ENCODE data around the gene WNT16. TPM values are rescaled to one million over a fixed set of nuclear protein-coding genes. Genes with fewer than 3 reads are reported as not detected.
"Not testable (repeated sequence)": the region's sequence is repeated elsewhere in the genome, so short reads cannot be mapped to it uniquely, and the experiment has no call there.

Gene WNT16
- total RNA-seq, 1 experiment from 2014 or later = not detected

GRCh38 chr7:121305109-121305508 is 23.7 kb upstream of the WNT16 start:
- DNase-seq (ENCODE audit: low spot score) = no peak

DNA sequence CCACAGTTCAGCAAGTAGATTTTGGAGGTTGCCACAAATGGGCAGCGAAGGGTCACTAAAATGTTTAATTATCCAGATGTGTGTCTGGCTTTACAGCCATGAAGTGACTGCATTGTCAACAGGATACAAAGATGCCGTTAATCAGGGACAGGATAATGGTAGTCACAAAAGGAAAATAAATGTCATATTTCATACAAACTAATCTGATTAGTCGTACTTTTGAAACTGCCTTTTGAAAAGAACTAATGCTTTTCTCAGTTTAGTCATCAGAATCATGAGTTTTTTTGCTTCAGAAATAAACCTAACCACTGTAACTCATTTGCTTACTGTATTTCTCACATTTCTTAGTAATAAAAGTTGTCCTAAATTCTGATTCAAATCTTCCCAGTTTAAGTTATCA is 22.2 kb upstream of the WNT16 start:
- DNase-seq (ENCODE audit: low spot score) = no peak

DNA sequence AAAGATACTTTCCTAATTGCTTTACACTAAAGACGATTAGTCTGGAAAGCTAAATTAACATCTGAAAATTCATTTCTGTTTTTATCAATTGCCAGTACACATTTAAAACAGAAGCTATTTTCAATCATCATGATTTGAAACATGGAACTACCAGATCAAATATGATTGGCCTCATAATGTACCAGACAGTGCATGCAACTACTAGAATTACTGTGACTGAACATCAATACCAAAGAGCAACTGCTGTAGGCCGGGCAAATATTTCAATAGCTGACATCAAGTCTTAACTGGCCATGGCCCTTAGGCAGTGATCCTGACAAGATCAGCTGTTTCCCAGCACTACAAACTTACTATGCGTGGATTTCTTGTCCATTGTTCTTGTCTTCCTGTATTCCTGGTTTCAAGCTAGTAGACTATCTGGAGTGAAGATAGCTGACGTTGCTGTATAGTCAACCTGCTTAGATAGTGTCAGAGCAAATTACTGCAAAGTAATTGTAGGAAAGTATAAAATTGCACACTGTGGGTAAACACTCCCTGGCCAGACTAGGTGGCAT is 21.7 kb upstream of the WNT16 start:
- no peak for DNase-seq (ENCODE audit: low spot score)

DNA sequence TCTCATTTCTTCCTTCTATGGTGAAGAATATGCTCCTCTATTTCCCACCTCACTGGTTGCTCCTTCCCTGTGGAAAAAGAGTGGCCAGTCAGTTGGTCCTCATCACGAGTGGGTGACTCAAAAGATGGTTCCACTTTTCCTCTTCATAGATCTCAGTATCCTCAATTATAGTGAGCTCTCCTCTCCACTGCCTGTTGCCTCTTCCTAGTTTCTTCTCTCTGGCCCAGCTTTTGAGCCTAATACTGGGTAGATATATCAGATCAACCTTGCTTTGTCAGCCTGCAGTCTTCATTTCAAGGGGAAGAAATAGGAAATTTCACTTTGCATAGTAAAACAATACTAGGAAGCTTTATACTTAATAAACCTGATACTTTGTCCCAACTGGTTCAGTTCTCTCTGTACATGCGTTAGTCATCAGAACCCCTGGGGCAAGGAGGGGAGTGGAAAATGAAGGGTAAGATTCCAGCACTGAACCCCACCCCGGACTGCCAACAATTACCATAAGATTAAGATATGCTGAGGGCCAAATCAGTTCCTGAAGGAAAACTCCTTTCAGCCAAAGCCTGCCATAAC is 15.5 kb upstream of the WNT16 start:
- DNase-seq (ENCODE audit: low spot score) = no peak

- DNase-seq (ENCODE audit: low spot score) = peak; percentile 70
Observed at GRCh38 chr7:121313793-121314676, 14.8 kb upstream of the WNT16 start.

DNA sequence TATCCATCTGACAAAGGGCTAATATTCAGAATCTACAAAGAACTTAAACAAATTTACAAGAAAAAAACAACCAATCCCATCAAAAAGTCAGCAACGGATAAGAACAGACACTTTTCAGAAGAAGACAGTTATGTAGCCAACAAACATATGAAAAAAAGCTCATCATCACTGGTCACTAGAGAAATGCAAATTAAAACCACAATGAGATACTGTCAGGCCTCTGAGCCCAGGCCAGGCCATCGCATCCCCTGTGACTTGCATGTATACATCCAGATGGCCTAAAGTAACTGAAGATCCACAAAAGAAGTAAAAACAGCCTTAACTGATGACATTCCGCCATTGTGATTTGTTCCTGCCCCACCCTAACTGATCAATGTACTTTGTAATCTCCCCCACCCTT is 13.6 kb upstream of the WNT16 start:
- not testable (repeated sequence) for DNase-seq (ENCODE audit: low spot score)

DNA sequence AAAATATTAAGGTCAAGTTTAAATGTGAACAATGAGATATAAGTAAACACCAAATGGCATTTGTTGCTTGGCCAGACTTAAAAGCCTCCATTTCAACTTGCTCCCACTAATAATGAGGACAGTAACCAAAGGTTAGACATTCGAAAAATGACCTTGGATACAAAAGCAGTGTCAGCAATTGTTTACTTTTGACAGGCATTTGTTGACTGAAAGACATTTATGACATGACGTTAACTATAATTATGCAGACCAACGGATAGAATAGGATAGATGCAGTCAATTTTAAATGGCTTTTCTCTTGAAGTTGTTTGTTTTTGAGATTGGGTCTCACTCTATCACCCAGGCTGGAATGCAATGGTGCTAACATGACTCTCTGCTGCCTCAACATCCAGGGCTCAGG is 6.3 kb upstream of the WNT16 start:
- no peak for DNase-seq (ENCODE audit: low spot score)

DNA sequence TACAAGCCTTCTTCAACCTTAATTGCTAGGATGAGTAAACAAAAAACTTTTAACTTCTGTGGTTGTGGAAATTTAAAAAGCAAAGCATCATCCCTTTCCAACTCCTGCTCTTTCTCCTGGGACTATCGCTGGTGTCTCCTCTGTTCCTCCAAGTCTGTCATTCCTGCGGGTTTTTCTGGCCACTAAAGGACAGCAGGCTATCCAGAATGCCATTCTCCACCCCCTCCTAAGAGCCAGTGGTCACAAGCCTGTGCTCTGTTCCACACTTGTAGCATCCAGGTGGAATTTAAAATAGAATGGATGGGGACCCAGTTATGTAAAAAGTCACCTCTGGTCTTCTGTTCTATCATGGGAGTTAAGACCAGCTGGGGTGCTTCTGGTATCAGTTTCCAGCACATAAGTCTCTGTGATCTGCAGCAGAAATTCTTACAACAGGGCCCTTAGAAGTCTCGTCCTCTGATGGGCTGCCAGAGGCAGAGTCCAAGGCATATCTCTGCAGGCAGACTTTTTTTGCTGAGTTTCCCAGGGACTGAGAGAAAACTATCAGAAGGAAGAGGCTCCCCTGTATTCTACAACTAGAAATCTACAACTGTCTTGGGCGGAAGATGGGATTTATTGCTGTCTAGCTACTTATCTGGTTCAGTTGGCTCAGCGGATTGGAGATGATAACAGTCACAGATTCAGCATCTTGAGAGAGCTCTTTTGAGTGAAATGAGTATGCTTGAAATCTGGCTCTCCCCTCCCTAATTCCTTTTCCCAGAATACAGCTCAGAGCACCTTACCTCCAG is 5.1 kb upstream of the WNT16 start:
- DNase-seq (ENCODE audit: low spot score) = no peak

- DNase-seq (ENCODE audit: low spot score) = no peak
Observed at GRCh38 chr7:121327671-121328070, 1.1 kb upstream of the WNT16 start.

GRCh38 chr7:121329191-121330052 is 622 bp downstream of the WNT16 start:
- no peak for DNase-seq (ENCODE audit: low spot score)

DNA sequence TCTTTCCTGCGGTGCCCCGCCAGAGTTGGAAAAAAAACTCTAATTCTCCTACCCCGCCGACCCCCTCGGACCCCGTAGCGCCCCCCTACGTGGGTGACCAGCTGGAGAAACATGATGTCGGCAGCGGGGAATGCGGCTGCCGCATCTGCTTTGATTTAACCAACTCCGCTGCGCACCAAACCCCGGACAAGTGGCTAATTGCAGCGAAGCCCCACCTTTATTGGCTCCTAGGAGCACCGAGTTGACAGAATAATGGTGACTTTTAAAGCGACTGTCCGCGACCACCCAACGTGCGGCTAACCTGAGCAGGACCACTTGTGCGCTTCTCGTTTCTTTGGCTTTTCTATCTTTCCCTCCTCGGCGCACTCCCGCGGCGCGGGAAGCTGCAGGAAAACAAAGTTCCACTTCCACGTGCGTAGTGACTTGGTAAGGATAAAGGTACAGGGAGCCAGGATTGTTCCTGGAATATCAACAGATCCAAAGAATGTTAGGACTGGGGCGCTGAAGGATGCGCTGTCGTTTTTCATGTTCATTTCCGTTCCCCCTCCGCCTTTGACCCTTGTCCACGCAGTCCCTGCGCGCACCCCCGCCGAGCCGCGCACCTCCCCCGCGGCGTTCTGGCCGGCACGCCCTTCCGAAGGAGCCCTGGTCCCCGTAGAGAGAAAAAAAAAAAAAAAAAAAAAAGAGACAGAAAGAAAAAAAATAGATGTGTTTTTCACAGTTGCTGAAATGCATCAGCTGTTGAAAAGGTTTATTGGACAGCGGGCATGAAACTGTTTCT is 1.4 kb downstream of the WNT16 start:
- DNase-seq (ENCODE audit: low spot score) = no peak

DNA sequence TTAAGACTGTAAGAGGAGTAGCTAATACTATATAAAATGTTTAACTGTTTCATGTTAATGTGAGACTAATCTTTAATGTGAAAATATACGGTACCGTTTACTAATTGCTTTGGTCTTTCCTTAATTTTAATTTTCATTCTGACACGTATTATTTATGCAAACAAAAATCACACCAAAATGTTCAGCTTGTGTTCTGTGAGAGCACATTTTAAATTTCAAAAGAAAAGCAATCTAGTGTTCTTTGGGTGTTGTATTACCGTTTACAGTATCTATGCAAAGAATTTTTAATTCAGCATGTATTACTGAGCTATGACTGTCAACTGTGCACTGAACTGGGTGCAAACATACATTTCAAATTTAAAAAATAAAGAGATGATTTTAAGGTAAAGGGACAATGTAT is 2.2 kb downstream of the WNT16 start:
- DNase-seq (ENCODE audit: low spot score) = no peak

- DNase-seq (ENCODE audit: low spot score) = no peak
Observed at GRCh38 chr7:121331574-121331973, 2.8 kb downstream of the WNT16 start.

DNA sequence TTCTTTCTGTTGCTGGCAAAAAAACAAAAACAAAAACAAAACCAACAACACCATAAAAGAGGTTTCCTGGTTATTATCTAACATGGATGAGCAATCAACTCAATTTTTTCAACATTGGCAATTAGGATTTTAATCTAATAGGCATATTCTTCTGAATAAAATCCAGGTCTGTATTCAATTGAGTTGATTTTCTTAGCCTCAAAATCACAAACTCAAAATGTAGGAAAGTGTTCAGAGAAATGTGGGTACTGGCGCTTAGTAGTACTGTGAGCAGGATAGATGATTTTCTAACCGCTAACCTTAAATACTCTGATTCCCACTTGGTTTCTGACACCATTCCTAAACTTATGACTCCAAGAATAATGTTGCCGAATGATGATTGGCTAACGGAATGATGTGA is 5.6 kb downstream of the WNT16 start:
- no peak for DNase-seq (ENCODE audit: low spot score)

- DNase-seq (ENCODE audit: low spot score) = no peak
Observed at GRCh38 chr7:121334875-121335648, 6.3 kb downstream of the WNT16 start.

DNA sequence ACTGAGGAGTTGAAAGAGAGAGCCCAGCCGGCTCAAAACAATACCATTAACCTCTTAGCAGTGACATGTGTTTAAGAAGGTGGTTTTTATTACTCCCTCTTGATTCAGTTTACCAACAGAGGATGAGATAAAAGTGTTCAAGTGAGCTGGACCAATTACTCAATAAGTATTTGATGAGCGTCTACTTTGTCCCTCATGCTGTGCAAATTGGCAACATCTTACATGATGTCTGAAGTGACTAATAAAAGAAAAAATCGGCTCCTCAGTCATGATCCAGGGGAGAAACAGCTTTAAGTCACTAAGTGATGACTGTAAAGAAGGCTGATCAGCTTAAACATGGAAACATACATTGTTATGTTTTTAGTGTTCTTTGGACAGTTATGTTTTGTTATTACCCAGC is 7.8 kb downstream of the WNT16 start:
- DNase-seq (ENCODE audit: low spot score) = no peak

GRCh38 chr7:121337398-121337797 is 8.6 kb downstream of the WNT16 start:
- DNase-seq (ENCODE audit: low spot score) = no peak

DNA sequence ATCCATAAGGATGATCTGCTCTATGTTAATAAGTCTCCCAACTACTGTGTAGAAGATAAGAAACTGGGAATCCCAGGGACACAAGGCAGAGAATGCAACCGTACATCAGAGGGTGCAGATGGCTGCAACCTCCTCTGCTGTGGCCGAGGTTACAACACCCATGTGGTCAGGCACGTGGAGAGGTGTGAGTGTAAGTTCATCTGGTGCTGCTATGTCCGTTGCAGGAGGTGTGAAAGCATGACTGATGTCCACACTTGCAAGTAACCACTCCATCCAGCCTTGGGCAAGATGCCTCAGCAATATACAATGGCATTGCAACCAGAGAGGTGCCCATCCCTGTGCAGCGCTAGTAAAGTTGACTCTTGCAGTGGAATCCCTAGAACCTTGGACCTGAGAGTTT is 10.3 kb downstream of the WNT16 start:
- no peak for DNase-seq (ENCODE audit: low spot score)

DNA sequence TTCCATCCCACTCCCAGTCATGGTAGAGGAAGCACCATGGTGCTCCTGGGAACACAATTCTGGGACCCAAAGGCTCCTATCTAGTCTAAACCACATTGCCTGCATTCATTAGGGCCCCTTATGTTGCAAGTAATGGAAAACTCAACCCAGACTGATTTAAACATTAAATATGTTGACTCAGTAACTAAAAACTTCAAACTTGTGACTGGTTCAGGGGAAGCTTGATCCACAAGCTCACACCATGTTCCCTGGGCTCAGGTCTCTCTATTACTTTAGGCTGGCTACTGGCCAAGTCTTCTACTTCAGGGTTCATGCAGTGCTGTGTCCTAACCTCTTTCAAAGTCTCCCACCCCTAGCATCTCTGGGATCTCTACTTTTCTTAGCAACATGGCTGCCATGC is 13.1 kb downstream of the WNT16 start:
- DNase-seq (ENCODE audit: low spot score) = no peak

DNA sequence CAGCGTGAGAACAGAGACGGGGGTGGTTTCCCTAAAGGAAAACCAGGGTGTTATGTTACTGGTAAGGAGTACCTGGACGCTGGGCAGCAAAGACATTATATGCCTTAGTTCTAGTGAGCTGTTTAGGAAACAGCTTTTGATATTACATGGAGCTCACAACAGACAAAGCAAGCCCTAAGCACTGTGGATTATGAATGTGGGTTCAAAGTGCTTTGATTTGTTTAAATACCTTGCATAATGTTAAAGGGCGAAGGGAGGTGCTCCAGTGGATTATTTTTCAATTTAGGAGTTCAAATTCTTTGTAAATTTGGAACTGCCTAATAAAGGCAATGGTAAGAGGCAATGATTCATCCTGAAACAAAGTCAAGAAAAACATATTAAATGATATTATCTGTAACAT is 13.8 kb downstream of the WNT16 start:
- DNase-seq (ENCODE audit: low spot score) = no peak

Measured in H4 (cell line).